Measurements from ENCODE around the gene DDHD1.
"Not testable (repeated sequence)": the region's sequence is repeated elsewhere in the genome, so short reads cannot be mapped to it uniquely, and the experiment has no call there.

Gene DDHD1

GRCh38 chr14:53103636-53104340 lies 49.3 kb downstream of the DDHD1 start:
- Histone ChIP-seq H3K4me1 (peaks cover 4% of the 10 kb centered on the region; the same call in 1 of the 2 replicates), H3K27me3 (no peaks in the 10 kb centered on the region), H3K9me3 (no peaks in the 10 kb centered on the region), H3K36me3 (no peaks in the 10 kb centered on the region), H3K4me3 (ENCODE audit: low read depth, low read length) (no peak overlapping the region)
- TF ChIP-seq CTCF (IDR thresholded peaks at IDR 0.05; ENCODE audit: low read depth, low read length), result no peak
- DNase-seq, result no peak

- Histone ChIP-seq H3K36me3 (no peaks in the 10 kb centered on the region), H3K27me3 (no peaks in the 10 kb centered on the region), H3K4me1 (no peaks in the 10 kb centered on the region), H3K9me3 (no peaks in the 10 kb centered on the region), H3K4me3 (ENCODE audit: low read depth, low read length) (no peak overlapping the region)
- DNase-seq, result no peak
- no peak for TF ChIP-seq CTCF (IDR thresholded peaks at IDR 0.05; ENCODE audit: low read depth, low read length)
Observed at GRCh38 chr14:53093206-53093605, 59.9 kb downstream of the DDHD1 start.

- H3K36me3 ChIP-seq, result no peaks in the 10 kb centered on the region
- no peaks in the 10 kb centered on the region for H3K4me1 ChIP-seq
- H3K4me3 ChIP-seq (ENCODE audit: low read depth, low read length), result no peak overlapping the region
- TF ChIP-seq CTCF (IDR thresholded peaks at IDR 0.05; ENCODE audit: low read depth, low read length), result no peak
- no peaks in the 10 kb centered on the region for H3K27me3 ChIP-seq
- DNase-seq, result no peak
- H3K9me3 ChIP-seq, result no peaks in the 10 kb centered on the region
Observed at GRCh38 chr14:53090853-53091252, 62.3 kb downstream of the DDHD1 start.

- H3K36me3 ChIP-seq; H3K4me3 ChIP-seq (ENCODE audit: low read depth, low read length); DNase-seq; H3K9me3 ChIP-seq; H3K4me1 ChIP-seq; H3K27me3 ChIP-seq: not testable (repeated sequence)
Observed at GRCh38 chr14:53084954-53085353, 68.2 kb downstream of the DDHD1 start.

- no peak for DNase-seq
- Histone ChIP-seq H3K36me3 (no peaks in the 10 kb centered on the region), H3K4me3 (ENCODE audit: low read depth, low read length) (no peak overlapping the region), H3K9me3 (no peaks in the 10 kb centered on the region), H3K27me3 (no peaks in the 10 kb centered on the region), H3K4me1 (no peaks in the 10 kb centered on the region)
- no peak for TF ChIP-seq CTCF (IDR thresholded peaks at IDR 0.05; ENCODE audit: low read depth, low read length)
Observed at GRCh38 chr14:53064475-53064874, 88.6 kb downstream of the DDHD1 start.

GRCh38 chr14:53062856-53063255 lies 90.3 kb downstream of the DDHD1 start:
- Histone ChIP-seq H3K4me3 (ENCODE audit: low read depth, low read length) (no peak overlapping the region), H3K4me1 (no peaks in the 10 kb centered on the region), H3K36me3 (no peaks in the 10 kb centered on the region), H3K9me3 (no peaks in the 10 kb centered on the region), H3K27me3 (no peaks in the 10 kb centered on the region)
- DNase-seq, result no peak
- no peak for TF ChIP-seq CTCF (IDR thresholded peaks at IDR 0.05; ENCODE audit: low read depth, low read length)

Measured in BE2C (cell line).